ENCODE data around the gene ZNF664. TPM values are rescaled to one million over a fixed set of nuclear protein-coding genes. Genes with fewer than 3 reads are reported as not detected.
A peak's percentile ranks its signal among the peaks of the same experiment; 100 is the strongest.

Gene ZNF664
- total RNA-seq, 1 donor from 2014 or later: 48.7 TPM

GRCh38 chr12:123957196-123957595 lies 15.8 kb upstream of the ZNF664 start:
- no peak for DNase-seq (ENCODE audit: extremely low read depth, low read depth, low spot score)

DNA sequence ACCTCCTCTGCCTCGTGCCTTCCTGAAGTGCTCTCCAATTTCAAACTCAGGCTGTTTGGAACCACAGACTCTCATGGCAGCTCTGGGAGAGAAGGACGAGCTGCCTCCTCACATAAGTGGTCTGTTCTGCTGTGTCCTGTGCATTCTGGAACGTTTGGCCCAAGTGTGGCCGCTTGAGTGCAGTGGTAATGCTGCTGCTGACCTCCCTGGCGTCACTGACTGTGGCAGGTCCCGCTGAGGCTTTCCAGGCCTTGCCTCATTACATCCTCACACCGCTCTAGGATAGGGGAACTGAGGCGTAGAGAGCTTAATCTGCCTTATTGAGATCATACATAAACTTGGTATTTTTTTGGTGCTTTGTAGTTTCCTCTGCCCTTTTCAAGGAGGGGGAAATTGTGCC lies 14.6 kb upstream of the ZNF664 start:
- no peak for DNase-seq (ENCODE audit: extremely low read depth, low read depth, low spot score)

GRCh38 chr12:123958876-123959275 lies 14.1 kb upstream of the ZNF664 start:
- DNase-seq (ENCODE audit: extremely low read depth, low read depth, low spot score): no peak

- DNase-seq (ENCODE audit: extremely low read depth, low read depth, low spot score): no peak
These were observed 12.8 kb upstream of the ZNF664 start for GRCh38 chr12:123960029-123960735.

- DNase-seq (ENCODE audit: extremely low read depth, low read depth, low spot score): no peak
These were observed 12.2 kb upstream of the ZNF664 start for GRCh38 chr12:123960856-123961255.

- no peak for DNase-seq (ENCODE audit: extremely low read depth, low read depth, low spot score)
These were observed 11.2 kb upstream of the ZNF664 start for GRCh38 chr12:123961585-123962345.

- DNase-seq (ENCODE audit: extremely low read depth, low read depth, low spot score): no peak
These were observed 10.5 kb upstream of the ZNF664 start for GRCh38 chr12:123962513-123962912.

- DNase-seq (ENCODE audit: extremely low read depth, low read depth, low spot score): no peak
These were observed 9.2 kb upstream of the ZNF664 start for GRCh38 chr12:123963821-123964220.

DNA sequence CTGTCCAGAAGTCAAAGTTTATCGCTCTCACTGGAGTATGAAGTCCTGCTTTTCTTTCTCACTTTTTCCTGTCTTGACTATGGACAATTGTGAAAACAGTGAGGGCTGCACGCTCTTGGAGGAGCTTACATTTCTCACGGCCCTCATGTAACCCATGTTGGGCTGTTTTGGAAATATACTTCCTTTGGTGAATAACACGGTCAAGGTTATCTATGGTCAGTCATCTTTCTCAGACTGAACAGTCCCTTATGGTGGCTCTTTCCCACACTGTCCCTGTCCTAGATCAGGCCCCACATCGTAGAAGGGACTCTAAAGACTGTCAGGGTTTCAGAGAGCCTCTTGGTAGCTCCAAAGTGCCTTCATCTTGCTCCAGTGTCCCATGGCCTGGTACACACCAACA lies 7.6 kb upstream of the ZNF664 start:
- no peak for DNase-seq (ENCODE audit: extremely low read depth, low read depth, low spot score)

DNA sequence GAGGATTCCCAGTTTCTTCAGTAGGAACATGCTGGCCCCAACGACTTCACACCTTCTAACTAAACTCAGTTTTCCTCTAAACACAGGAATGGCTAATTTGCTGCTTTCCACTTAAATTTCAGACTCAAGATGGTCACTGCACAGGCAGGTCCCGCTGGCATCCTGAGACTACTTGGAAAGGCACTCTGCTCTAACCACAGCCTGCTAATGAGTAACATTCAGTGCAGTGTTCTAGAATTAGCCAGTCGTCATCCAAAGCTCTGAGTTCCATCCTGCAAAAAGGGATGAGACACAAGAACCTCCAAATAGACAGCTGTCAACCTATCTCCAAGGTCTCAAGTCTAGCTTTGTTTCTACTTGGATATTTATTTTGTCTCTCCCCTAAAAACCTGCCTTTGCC lies 6.4 kb upstream of the ZNF664 start:
- DNase-seq (ENCODE audit: extremely low read depth, low read depth, low spot score): no peak

DNA sequence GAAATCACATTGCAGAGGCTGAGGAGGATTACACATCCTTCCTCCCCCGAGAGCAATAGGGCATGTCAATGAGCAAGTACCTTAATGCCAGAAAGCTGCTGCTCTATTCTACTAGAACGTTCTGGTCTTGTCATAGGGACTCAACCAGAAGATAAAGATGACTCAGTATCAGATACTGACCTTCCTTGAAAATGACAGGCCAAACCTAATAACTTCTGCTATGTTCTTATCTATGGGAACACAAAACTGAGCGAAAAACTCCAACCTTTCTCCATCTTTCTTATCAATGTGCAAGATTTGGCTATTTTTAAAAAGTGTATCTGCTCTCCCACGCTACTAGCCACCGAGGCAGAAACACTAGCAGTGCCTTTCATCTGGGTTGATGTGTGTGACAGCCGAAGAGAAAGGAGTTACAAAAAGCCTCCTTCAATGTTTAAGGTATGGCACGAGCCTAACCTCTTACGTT lies 5.9 kb upstream of the ZNF664 start:
- DNase-seq (ENCODE audit: extremely low read depth, low read depth, low spot score): no peak

- no peak for DNase-seq (ENCODE audit: extremely low read depth, low read depth, low spot score)
These were observed 1.6 kb upstream of the ZNF664 start for GRCh38 chr12:123971449-123971769.

DNA sequence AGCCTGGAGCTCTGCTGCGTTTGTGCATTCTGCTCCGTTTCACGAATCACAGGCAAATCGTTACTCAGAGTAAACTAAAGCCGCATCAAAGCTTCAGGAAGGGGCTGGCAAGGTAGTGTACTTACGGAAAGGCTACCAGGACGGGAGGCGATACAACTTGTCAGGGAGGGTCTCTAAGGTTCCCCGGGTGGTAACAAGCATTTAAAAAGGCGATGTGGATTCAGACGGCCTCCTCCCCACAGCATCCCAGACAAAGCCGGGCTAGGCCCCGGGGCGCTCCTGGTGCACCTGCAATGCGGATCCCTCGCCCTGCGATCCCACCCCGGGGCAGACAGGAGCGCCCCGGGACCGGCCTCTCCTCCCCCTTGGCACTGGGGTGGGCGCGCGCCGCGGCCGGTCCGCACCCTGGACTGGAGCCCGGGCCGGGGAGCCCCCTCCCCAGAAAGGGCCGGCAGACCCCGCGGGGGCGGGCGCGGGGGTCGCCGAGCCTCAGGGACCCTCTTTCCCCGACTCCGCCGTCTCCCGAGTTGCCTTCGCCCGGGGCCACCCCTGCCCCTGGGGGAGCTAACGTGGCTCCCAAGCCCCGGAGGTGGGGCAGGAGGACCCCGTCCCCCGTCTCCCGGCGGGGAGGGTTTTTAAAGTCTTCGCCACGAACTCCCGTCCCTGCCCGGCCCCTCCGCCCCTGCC lies 1.1 kb upstream of the ZNF664 start:
- DNase-seq (ENCODE audit: extremely low read depth, low read depth, low spot score): no peak

GRCh38 chr12:123973552-123974341 lies 732 bp downstream of the ZNF664 start:
- DNase-seq (ENCODE audit: extremely low read depth, low read depth, low spot score): no peak

GRCh38 chr12:123976227-123976826 lies 3.3 kb downstream of the ZNF664 start:
- no peak for DNase-seq (ENCODE audit: extremely low read depth, low read depth, low spot score)

DNA sequence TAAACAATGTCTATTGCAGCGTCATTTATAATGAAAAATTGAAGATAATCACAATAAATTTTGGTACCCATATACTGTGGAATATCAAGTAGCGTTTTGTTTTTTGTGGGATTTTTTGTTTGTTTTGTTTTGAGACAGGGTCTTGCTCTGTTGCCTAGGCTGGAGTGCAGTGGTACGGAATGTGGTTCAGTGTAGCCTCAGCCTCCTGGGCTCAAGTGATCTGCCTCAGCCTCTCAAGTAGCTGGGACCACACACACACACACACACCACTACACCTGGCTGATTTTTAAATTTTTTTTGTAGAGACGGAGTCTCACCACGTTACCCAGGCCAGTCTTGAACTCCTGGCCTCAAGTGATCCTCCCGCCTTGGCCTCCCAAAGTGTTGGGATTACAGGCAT lies 6.6 kb downstream of the ZNF664 start:
- no peak for DNase-seq (ENCODE audit: extremely low read depth, low read depth, low spot score)

GRCh38 chr12:123982269-123982668 lies 9.3 kb downstream of the ZNF664 start:
- DNase-seq (ENCODE audit: extremely low read depth, low read depth, low spot score): no peak

- peak; percentile 60 for DNase-seq (ENCODE audit: extremely low read depth, low read depth, low spot score)
These were observed 10.9 kb downstream of the ZNF664 start for GRCh38 chr12:123983822-123984485.

- DNase-seq (ENCODE audit: extremely low read depth, low read depth, low spot score): no peak
These were observed 11.9 kb downstream of the ZNF664 start for GRCh38 chr12:123984903-123985302.

DNA sequence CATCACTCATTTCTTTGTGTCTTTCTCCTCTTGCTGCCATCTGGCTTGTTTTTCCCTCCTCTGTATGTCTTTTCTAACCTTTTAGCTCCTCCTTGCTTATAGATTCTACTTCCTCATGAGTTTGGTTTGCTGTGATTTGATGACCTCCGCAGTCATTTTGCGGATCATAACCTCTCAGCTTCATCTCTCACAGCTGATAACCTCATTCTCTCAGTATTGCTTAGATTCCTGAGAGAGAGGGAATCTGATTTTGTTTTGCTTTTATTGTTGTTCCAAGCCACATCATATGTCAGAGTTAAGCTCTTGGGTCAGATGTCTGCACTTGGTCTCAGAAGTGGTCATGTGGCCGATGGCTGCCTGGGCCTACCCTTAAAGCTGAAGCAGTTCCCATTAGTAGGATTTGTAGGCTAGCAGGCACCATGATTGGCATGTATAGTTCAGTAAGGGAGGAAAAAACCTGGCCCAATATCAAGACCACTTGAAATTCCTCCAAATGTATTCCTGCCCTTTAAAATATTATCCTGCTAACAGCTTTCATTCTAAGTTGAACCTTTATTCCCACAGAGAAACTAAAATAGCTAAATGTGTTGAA lies 13.5 kb downstream of the ZNF664 start:
- DNase-seq (ENCODE audit: extremely low read depth, low read depth, low spot score): no peak
